Transverse colon (tissue), 3 donors: ENCODE measurements around the gene AZGP1.
"Not testable (repeated sequence)": the region's sequence is repeated elsewhere in the genome, so short reads cannot be mapped to it uniquely, and the experiment has no call there.

Source experiments
- POLR2A ChIP-seq: fragments of 450-650 bp; IDR thresholded peaks from one replicate; pipeline ENCODE4 v1.6.1; 2016; ENCODE audit warnings: antibody characterized with exemption, mild to moderate bottlenecking, moderate library complexity
- POLR2AphosphoS5 ChIP-seq, 3 donors: sonication (generic); formaldehyde crosslinking; IDR thresholded peaks; one replicate each; pipeline ENCODE4 v1.6.1; 2016; ENCODE audit warnings: antibody characterized with exemption in 3 of 3

DNA sequence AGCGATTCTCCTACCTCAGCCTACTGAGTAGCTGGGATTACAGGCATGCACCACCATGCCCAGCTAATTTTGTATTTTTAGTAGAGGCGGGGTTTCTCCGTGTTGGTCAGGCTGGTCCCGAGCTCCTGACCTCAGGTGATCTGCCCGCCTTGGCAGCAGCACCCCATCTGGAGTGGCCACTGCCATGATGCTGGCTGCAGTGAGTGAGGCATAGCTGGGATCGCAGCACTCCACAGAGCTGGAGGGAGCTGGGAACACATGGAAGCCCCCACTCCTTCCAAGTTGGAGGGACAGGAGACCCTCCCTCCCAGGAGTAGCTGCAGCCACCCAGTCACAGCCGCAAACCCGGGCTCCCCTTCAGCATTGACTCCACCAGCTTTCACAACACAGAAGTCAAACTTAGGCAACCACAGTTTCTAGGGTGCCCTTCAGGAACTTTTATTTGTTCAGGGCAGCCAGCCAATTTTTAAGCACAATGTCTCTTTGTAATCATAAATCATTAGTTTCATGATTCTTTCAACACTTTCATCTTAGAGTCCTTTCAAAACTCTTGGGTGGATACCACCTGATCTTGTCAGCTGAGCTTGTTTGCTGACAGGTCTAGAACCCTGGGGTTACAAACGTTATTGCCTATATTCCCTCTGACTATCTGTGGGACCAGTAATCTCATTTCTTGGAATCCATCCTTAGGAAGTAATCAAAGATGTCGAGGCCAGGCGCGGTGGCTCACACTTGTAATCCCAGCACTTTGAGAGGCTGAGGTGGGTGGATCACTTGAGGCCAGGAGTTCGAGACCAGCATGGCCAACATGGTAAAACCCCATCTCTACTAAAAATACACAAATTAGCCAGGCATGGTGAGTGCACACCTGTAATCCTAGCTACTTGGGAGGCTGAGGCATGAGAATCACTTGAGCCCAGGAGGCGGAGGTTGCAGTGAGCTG lies 36.8 kb upstream of the AZGP1 start:
- not testable (repeated sequence) for TF ChIP-seq POLR2A; POLR2AphosphoS5 (IDR thresholded peaks at IDR 0.05)
